Left ventricle myocardium inferior (tissue), 1 donor: ENCODE results near the gene NDST1. TPM values are rescaled to one million over a fixed set of nuclear protein-coding genes. Genes with fewer than 3 reads are reported as not detected.

ENCODE experiments used
- DNase-seq: peaks from one replicate; pipeline ENCODE4 v3.0.0-alpha.2; 2020
- H3K27ac ChIP-seq: fragments of 200-600 bp; replicated peaks from 2 replicates; pipeline ENCODE4 v1.8.0; 2021
- H3K27me3 ChIP-seq: fragments of 200-600 bp; 2 replicates; pipeline ENCODE4 v1.8.0; 2021; ENCODE audit warnings: low read depth
- H3K36me3 ChIP-seq: fragments of 200-600 bp; 2 replicates; pipeline ENCODE4 v1.8.0; 2021
- H3K4me1 ChIP-seq: fragments of 200-600 bp; 2 replicates; pipeline ENCODE4 v1.8.0; 2021
- H3K4me3 ChIP-seq: fragments of 200-600 bp; 2 replicates; pipeline ENCODE4 v1.8.0; 2021; ENCODE audit warnings: mild to moderate bottlenecking, moderate library complexity
- H3K9me3 ChIP-seq: fragments of 200-600 bp; replicated peaks from 2 replicates; pipeline ENCODE4 v1.8.0; 2021
- intact Hi-C: fragments of 100-400 bp; cut with micrococcal nuclease; formaldehyde crosslinking; loops from one replicate; pipeline ENCODE4 v1.11.0; 2022
- total RNA-seq: library from RNA; stranded (reverse); fragmentation: NEBNext Ultra II Directional; extraction: Animal tissue kit (Norgen Biotek cat#: 25700); gene quantifications from one replicate; pipeline ENCODE4 v1.2.1, GENCODE V29; 2021
- TF ChIP-seq, protein P1 (sequence below): fragments of 200-600 bp; IDR thresholded peaks from 2 replicates; pipeline ENCODE4 v1.8.0; 2021; ENCODE audit warnings: antibody characterized with exemption, mild to moderate bottlenecking, borderline replicate concordance
- donor health status: DM: no; HTN: yes; CAD: no; lungs with severe emphysema.

NDST1 gene
- total RNA-seq, 1 donor from 2014 or later: 58.9 TPM

DNA sequence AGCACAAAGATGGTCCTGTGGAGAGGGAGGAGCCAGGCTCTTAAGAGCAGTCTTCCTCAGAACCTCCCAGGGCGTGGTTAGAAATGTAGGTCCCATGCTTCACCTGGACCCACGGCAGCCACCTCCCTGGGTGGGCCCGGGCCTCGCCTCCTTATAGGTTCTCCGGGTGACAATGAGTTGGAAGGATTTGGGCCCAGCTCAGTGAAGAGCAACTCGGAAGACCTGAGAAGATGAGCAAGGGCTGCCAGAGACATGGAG, 26.3 kb upstream of the NDST1 start:
- Histone ChIP-seq H3K27ac (no peak overlapping the region), H3K9me3 (no peaks in the 10 kb centered on the region), H3K27me3 (no peaks in the 10 kb centered on the region), H3K4me3 (no peak overlapping the region), H3K36me3 (no peaks in the 10 kb centered on the region), H3K4me1 (peaks cover 14% of the 10 kb centered on the region)
- DNase-seq: no peak
- intact Hi-C loops: no loop called here
- TF ChIP-seq, protein P1, sequence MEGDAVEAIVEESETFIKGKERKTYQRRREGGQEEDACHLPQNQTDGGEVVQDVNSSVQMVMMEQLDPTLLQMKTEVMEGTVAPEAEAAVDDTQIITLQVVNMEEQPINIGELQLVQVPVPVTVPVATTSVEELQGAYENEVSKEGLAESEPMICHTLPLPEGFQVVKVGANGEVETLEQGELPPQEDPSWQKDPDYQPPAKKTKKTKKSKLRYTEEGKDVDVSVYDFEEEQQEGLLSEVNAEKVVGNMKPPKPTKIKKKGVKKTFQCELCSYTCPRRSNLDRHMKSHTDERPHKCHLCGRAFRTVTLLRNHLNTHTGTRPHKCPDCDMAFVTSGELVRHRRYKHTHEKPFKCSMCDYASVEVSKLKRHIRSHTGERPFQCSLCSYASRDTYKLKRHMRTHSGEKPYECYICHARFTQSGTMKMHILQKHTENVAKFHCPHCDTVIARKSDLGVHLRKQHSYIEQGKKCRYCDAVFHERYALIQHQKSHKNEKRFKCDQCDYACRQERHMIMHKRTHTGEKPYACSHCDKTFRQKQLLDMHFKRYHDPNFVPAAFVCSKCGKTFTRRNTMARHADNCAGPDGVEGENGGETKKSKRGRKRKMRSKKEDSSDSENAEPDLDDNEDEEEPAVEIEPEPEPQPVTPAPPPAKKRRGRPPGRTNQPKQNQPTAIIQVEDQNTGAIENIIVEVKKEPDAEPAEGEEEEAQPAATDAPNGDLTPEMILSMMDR: no peak

DNA sequence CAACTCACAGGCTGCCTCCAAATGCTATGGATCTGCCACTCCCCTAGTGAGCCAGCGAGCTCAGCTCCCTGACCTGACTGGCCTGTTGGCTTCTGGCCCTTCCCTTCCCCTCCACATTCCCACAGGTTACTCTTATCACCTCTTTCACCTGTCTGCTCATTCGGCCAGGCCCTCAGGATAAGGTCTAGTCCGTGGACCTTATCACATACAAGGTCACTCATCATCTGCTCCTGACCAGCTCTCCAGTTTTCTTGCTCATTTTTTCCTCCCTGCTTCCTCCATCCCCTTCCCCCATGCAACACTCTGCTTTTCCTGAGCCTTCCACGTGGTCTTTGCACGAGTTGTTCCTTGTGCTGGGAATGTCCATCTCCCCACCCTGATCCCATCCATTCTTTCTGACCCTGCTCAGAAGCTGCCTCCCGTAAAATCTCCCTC, 25.9 kb upstream of the NDST1 start:
- TF ChIP-seq, protein P1: no peak
- H3K27ac ChIP-seq: no peak overlapping the region
- H3K9me3 ChIP-seq: no peaks in the 10 kb centered on the region
- intact Hi-C loops: no loop called here
- DNase-seq: no peak
- no peak overlapping the region for H3K4me3 ChIP-seq
- H3K4me1 ChIP-seq: peaks cover 18% of the 10 kb centered on the region
- no peaks in the 10 kb centered on the region for H3K27me3 ChIP-seq
- no peaks in the 10 kb centered on the region for H3K36me3 ChIP-seq

DNA sequence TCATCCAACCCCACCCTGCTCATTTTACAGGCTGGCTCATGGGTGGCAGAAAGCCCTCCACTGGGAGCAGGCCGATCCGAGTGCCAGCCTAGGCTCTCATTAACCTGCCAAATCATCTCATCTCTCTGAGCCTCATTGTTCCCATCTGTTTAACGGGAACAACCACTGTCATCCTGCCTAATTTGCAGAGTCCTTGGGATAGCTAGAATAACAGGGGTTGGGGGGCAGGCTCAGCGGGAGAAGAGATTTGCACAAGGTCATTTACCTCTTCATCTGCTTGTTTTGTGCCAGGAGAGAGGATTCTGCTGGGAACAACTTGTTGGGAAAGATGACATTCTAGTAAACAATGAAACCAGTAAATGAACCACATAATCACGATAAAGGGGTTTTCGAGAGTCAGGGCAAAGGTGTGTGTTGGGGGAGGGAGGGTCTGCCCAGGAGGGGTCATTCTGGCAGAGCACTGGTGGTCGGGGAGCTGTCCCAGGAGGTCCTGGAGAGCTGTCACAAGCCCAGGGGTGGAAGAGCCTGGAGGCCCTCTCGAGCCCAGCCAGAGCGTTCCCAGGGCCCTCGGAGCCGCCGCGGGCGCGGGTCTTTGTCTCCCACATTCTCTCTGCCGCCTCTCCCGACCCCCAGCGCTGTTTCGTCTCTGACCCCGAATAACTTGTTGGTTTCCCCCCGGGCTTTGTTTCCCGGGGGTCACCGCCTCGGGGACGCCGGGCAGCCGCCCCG, 22.8 kb upstream of the NDST1 start:
- no peak for DNase-seq
- H3K4me3 ChIP-seq: peak overlapping the region; percentile 93
- peaks cover 49% of the 10 kb centered on the region for H3K4me1 ChIP-seq
- intact Hi-C loops: no loop called here
- H3K27me3 ChIP-seq: no peaks in the 10 kb centered on the region
- no peaks in the 10 kb centered on the region for H3K36me3 ChIP-seq
- TF ChIP-seq, protein P1: no peak
- no peaks in the 10 kb centered on the region for H3K9me3 ChIP-seq
- H3K27ac ChIP-seq: peak overlapping the region; percentile 98

DNA sequence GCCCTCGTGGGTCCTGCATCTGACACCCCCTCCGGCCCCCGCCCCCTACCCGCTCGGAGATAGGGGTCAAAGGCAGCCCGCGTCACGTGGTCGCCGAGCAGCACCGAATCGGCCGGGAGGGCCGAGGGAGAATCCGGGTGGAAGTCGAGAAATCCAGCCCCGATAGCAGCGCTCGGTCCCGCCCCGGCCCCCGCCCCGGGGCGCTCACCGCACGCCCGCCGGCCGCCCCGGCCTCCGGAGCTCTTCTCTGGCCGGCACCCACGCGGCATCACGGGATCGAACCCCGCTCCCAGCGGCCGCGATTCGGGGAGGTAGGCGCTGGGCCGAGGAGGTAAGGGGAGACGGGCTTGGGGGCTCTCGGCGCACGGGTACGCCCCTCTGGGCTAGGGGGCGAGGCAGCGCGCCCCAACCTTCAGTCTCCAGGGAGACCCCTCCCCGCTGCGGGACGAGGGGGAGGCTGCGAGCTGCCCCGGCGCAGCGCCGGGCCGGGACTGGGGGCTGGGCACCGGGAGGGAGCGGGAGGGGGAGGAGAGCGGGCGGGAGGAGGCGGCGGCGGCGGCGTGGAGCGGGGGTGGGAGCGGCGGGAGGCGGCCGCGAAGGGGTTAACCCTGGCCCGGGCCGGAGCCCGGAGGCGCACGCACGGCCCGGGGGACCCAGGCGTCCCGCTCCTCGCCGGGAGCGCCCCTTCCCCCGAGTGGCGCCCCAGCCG, 22.1 kb upstream of the NDST1 start:
- Histone ChIP-seq H3K27me3 (no peaks in the 10 kb centered on the region), H3K27ac (peak overlapping the region; percentile 98), H3K9me3 (no peaks in the 10 kb centered on the region), H3K4me1 (peaks cover 56% of the 10 kb centered on the region), H3K36me3 (no peaks in the 10 kb centered on the region), H3K4me3 (peak overlapping the region; percentile 93)
- intact Hi-C loops: no loop called here
- TF ChIP-seq, protein P1: no peak
- peak; percentile 72 for DNase-seq

DNA sequence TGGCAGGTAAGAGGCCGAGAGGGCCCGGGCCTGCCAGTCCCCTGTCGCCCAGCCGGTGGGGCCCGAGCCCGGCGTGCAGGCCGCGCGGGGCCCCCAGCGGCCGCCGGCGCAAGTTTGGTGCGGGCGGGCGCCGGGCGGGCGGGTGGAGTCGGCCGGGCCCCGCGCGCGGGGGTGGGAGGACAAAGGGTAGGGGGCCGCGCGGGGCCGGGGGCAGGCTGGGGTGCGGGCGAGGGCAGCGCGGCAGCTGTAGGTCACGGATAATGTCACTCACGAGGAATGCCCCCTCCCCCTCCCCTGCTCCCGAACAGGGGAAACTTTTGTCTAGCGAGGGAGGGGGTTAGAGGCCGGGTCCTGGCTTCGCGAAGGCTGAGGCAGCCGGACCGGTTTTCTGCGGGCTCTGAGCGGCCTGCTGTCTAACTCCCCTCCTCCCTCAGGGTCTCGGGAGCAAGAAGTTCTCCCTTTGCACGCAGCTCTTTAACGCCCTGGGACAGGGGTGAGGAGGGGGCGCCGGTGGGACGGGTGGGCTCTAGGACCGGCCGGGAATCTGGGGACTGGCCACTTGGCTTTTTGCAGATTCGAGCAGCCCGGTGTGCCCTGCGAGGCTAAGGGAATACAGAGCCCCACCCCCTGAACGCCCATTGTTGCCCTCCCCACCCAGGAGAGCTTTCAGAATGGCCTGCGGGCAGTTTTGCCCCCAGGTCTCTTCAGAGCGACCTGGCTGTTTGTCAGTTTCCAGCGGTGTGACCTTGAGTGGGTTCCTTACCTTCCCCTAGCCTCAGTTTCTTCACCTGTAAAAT, 21.3 kb upstream of the NDST1 start:
- H3K9me3 ChIP-seq: no peaks in the 10 kb centered on the region
- peaks cover 64% of the 10 kb centered on the region for H3K4me1 ChIP-seq
- TF ChIP-seq, protein P1: no peak
- DNase-seq: peak; percentile 53
- peak overlapping the region; percentile 93 for H3K4me3 ChIP-seq
- no peaks in the 10 kb centered on the region for H3K36me3 ChIP-seq
- H3K27ac ChIP-seq: peak overlapping the region; percentile 98
- no peaks in the 10 kb centered on the region for H3K27me3 ChIP-seq
- intact Hi-C loops: no loop called here
